HG03378 (cell line): ENCODE measurements around the gene SS18.

ENCODE experiments used
- ATAC-seq: cut with Tn5 transposase; IDR thresholded peaks from one replicate; pipeline ENCODE4 v1.9.1; 2021; ENCODE audit warnings: mild to moderate bottlenecking, moderate library complexity; ENCODE audit not compliant: unreplicated experiment

The SS18 gene

DNA sequence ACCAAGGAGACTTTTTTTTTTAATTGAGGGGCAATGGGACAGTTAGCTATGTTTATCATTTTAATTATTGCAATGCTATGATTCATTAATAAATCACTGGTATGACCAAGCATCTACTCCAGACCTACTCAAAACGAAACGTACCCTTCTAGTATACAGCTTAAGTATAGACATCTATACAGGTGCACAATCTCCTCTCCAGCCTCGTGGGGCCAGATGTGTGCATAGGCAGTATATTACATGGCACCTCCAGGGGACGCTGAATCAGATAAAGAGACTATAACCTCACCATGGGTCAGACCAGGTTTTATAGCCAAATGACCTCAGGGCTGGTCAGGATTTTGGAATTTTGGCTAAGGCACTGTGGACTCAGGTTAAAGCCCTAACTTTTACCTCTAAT, 86.6 kb downstream of the SS18 start:
- ATAC-seq: no peak

DNA sequence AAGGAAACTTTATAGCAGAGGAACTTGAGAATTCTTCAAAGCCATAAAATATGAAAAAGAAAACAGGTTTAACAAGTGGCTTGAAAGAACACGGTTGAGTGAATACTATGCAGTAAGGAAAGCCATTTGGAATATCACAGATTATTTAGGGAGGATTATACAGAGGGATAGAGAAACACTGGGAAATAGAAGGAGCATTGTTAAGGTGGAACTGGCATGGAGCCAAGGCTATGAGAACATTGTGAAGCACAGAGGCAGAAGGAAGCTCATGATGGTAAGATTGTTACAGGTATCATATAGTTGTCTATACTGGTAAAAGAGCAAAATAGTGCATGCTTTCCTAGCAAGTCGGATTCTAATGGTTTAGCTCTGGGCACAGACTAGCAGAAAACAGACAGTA, 87.1 kb downstream of the SS18 start:
- ATAC-seq: no peak

DNA sequence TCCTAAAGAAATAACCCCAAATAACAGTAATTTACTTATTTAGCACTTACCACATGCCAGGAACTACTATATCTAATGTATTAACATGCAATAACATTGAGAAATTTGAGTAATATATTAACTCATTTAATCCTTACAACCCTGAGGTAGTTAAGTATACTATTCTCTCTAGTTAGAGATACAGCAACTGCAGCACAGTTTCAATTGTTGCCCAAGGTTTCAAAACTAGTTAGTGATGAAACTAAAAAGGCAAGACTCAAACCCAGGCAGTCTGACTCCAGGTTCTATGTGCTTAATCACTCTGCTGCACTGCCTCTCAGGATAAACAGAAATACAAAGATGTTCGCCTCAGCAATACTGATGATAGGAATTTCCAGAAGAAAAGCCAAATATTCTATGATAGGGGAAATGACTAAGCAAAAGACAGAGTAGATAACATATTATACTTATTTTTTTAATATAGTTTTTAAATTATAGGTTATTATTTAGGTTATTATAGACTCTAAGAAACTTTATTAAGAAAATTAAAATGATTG, 88.0 kb downstream of the SS18 start:
- no peak for ATAC-seq

DNA sequence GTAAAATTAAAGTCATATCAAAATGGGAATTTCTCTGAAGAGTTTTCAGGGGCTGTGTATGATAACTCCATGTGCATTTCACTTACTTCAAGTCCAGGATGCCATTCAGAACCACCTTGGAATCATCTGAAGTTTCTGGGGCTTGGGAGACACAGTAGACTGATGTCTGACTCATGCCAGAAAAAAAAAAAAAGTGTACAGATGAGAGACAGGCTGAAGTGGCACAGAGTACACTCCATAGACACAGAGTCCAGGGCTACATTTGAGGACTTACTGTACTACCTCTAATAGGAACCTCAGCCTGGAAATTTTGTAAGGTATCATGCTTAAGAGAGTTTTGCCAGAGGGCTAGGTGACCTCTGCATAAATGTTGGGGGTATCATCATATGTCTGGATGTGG, 92.0 kb downstream of the SS18 start:
- no peak for ATAC-seq

DNA sequence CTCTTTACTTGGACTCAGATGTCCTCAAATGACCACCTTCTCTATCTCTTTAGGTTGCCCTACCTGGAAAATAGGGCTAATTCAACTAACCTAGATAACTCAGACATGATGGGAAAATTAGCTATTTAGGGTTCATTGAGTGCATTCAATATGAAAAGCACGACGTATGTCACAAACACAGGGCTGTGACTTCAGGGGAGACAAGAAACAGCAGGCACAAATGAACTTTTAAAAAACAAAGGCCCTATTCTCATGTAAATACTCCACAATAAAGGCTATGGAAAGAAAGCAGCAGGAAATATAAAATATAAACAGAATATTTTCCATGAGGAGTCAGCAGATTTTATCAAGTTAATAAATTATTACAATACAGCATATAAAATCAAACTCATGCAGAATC, 97.8 kb downstream of the SS18 start:
- no peak for ATAC-seq

DNA sequence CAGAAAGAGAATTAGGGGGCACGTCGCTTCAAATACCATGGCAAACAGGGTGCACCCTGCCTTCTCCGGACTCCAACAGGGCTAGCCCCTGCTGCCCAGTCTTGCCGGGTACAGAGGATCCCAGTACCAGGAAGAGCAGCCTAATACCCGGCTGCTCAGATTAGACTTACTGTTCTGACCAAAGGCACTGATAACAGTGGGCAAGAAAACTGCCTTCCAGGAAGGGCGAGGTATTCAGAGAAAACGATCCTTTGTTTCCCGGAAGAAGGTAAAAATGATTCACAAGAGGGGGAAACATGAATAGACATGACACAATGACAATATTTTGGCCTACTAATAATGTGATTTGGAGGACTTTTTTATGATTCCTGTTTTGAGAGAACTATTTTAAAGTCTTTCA, 99.9 kb downstream of the SS18 start:
- no peak for ATAC-seq

DNA sequence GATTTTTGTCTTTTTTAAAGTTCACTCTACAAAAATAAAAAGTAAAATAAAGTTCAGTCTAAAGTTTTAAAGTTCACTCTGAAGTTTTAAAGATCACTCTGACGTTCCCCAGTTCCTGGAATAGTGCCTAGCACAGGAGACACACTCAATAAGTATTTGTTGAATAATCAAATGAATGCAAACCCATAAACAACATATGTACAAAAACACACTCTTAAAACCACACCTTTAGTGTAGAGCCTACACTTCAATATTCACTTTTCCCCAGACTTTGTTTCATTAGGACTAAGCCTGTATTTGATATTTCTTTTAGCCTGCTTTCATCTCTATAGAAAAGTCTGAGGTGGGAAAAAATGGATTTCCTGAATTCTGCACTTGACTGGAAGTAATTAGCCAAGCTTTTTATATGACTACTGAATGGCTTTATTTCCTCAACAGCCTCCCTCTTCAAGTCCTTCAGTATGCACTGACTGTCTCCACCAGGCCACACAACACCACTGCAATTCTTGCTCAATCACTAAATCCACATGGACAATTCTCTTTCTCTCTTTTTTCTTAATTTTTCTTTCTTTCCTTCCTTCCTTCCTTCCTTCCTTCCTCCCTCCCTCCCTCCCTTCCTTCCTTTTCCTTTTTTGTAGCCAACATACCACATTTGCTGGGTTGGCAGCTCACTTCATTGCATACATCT, 104.6 kb downstream of the SS18 start:
- no peak for ATAC-seq

DNA sequence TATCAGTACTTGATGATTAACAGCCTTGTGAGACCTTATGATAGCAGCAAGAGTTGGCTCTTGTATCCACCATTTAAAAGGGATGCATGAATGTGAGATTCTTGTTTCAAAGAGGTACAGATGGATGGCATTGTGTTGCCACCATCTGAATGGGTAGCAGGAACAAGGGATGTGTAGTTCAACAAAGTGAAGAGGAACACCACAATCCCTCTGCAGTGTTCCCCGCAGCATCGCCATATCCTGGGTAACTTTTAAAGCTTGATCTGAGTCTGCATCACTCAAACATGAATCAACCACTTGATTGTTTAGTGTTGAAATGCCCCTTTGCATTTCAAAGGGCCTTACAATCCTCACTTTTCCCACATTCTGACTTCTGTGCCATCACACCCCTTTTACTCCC, 106.7 kb downstream of the SS18 start:
- ATAC-seq: no peak

DNA sequence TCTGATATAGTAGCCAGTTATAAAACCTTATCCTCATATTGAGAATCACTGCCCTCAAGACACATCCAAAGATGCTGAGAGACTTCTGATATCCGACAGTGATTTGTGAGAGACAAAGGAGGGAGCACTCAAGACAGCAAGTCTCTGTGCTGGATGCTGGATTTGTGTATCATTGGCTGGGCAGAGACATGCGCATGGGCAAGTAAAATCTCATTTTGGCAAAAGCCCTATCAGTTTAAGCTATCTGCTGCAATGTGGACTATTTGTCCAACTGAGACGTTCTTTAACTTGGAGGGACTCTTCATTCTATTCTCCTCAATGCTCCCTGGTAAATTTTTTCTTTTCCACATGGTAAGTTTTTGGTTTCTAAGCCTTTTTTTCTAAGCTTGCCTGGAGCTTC, 107.5 kb downstream of the SS18 start:
- ATAC-seq: no peak

DNA sequence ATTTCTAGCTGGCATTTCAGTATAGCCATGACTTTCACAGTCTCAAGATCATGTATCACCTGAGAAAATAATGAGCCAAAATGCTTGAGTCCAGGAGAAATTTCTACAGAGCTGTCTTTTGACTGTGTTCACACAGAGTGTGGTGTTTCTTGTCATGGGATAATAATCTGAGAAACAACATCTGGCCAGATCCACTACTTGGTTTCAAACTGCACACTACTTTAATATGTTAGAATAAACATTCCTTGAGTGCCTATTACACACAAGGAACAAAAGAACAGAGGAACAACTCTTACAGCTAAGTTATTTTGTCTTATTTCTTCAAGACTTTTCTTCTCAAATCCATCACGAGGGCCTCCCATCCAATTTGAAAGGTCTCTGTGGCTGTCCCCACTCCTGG, 108.3 kb downstream of the SS18 start:
- ATAC-seq: no peak

DNA sequence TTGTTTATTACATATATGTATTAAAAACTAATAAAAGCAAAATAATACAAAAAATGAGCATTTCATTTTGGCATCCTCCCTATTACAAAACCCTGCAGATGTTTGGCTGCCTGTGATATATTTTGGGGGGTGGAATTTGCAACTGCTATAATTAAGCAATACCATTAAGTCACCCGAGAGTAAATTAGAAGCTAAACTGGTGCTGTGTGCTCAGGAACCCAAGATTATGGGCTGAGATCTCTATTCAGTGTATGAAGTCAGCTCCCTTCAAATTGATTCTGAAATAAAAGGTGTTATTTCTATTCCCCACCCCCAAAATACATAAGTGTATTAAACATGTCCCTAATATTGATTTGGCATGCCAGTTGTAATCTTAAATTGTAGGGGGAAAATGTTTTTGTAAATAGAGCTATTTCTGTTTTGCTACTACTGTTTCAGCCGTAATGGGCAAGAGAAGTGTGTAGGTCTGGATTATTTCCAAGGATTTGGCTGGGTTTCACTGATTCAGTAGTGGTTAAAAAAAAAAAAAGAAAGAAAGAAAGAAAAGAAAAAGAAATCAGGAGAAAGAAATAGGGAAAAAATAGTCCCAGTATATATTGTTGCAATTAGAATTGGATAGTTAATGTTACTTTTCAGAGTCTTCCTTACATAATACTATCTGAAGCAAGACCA, 110.9 kb downstream of the SS18 start:
- ATAC-seq: no peak

DNA sequence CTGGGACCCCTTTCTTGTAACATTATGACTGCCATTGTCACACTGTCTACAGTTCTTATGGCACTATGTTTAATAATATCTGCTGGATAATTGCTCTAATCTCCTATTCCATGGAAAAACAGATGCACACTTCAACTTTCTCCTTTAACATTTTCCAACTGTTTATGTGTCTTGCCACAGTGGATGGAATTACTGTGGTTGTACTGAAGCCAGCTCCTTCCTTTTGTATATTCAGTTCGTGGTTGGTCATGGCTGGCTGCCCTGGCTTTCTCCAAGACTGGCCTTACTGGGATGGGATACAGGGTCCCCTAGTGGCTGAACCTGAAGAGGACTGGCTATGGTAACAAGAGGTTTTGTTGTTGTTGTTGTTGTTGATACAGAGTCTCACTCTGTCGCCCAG, 113.9 kb downstream of the SS18 start:
- no peak for ATAC-seq

DNA sequence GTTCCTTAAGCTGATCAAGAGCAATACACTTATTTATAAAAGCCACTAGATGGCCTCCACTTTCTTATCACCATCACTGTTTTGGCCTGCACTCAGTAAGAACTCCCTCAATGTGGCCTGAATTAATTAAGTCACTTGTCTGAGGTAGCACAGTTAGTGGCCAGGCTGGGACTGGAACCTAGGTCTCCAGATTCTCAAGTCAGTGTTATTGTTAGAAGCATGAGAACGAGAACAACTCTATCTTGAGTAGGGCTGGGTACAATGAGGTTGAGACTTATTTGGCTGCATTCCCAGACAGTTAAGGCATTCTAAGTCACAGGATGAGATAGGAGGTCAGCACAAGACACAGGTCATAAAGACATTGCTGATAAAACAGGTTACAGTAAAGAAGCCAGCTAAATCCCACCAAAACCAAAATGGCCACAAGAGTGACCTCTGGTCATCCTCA, 115.8 kb downstream of the SS18 start:
- no peak for ATAC-seq
